GM12875 (cell line): ENCODE data around the gene SLC25A22.

Experiments used
- H3K4me3 ChIP-seq: one replicate; pipeline ENCODE4 v1.5.1; 2011; ENCODE audit warnings: low read depth, low read length, control low read depth
- TF ChIP-seq, protein P1 (sequence below): IDR thresholded peaks from 2 replicates; pipeline ENCODE4 v1.5.1; 2011; ENCODE audit warnings: low read depth, mild to moderate bottlenecking, control low read depth, inconsistent platforms, low read length, moderate library complexity, borderline replicate concordance; ENCODE audit not compliant: insufficient read depth

SLC25A22 gene

DNA sequence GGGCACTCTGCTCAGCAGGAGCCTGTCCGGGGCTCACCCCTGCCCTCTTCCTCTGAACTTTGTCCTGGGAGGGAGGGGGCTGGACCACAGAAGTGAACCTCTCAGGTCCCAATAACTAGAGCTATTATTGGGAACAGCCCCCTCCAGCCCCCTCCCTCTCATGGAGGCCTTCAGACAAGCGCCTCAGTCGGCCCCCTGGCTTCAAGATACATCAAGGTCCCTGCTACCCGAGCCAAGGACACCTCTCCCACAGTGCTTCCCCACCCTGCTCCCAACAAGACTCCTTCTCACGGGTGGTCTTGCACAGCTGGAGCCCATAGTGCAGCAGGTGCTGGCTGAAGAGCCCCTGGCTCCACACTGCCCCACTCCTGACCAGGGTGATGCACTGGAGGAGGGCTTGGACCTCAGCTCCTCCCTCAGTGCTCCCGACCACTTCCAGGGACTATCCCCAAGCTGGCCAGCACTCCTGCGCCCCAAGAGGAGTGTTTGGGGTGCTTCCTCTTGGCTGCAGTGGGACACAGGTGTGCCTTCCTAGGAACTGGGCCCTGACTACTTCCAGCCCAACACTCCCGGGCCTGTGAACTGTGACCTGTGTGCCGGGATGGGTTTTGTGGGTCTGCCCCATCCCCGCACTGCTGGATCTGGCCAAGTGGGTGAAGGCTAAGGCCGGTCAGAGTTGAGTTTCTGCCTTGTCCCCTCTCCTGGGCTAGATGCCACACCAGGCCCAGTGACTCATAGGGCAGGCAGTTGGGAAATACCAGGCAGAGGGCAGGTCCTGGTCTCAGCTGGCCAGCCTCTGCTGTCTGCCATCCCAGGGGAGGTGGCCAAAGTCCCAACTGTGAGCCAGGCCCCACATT, 22.8 kb upstream of the SLC25A22 start:
- peak overlapping the region; percentile 83 for H3K4me3 ChIP-seq
- TF ChIP-seq, protein P1, sequence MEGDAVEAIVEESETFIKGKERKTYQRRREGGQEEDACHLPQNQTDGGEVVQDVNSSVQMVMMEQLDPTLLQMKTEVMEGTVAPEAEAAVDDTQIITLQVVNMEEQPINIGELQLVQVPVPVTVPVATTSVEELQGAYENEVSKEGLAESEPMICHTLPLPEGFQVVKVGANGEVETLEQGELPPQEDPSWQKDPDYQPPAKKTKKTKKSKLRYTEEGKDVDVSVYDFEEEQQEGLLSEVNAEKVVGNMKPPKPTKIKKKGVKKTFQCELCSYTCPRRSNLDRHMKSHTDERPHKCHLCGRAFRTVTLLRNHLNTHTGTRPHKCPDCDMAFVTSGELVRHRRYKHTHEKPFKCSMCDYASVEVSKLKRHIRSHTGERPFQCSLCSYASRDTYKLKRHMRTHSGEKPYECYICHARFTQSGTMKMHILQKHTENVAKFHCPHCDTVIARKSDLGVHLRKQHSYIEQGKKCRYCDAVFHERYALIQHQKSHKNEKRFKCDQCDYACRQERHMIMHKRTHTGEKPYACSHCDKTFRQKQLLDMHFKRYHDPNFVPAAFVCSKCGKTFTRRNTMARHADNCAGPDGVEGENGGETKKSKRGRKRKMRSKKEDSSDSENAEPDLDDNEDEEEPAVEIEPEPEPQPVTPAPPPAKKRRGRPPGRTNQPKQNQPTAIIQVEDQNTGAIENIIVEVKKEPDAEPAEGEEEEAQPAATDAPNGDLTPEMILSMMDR: no peak

DNA sequence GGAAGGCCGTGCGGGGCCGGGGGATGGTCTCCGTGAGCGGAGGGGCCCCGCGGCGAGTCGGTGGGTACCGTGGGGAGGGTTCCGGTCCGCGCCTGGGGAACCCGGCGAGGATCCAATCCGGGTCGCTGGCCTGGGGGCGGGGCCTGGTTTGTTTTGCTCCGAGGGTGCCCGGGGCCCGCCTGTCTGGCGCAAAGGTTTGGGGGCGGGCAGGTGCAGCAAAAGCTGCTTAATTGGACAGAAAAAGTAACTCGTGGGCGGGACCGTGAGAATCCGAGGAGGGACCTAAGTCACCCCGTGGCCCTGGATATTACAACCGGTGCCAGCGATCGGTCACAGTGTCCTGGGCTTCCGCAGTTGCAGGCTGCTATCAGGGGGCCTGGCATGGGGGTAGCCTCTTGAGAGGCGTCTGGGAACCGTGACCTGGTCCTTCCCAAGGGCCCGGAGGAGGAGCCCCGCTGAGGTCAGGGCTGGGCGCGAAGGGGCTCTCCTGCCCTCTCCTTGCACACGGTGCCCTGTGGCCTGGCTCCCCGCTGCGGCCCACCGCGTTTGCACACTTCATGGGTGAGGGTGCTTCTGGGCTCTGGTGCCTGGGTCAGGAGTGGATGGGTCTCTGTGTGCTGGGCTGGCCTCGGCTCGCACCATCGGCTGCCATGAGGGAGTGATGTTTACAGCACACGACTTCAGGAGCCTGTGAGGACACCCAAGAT, 22.0 kb upstream of the SLC25A22 start:
- peak overlapping the region; percentile 83 for H3K4me3 ChIP-seq
- TF ChIP-seq, protein P1: no peak

DNA sequence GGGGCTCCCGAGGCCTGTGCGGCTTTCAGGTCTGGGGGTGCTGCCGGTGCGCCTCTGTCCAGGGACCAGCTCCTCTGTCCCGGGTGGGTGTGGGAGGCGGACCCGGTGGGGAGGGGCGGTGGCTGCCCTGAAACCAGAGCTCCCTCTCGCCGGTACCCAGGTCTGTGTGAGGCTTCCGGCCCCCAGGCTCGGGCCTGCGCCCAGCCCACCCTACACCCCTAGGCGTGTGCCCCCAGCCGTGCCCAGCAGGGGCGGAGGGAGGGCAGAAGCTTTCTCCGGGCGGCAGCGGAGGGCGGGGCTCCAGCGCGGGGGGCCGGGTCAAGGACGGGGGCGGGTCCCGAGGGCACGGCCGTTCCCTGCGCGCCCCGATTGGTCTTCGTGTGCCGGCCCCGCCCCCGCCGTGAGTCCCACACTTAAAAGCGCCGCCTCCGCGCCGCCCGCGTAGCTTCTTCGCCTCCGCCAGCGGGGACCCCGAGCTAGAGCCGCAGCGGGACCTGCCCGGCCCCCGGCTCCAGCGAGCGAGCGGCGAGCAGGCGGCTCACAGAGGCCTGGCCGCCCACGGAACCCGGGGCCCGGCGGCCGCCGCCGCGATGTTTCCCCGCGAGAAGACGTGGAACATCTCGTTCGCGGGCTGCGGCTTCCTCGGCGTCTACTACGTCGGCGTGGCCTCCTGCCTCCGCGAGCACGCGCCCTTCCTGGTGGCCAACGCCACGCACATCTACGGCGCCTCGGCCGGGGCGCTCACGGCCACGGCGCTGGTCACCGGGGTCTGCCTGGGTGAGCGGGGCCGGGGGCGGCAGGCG, 21.2 kb upstream of the SLC25A22 start:
- TF ChIP-seq, protein P1: 0 out of 2 replicates have a peak, but pooled peaks have one; percentile 17

DNA sequence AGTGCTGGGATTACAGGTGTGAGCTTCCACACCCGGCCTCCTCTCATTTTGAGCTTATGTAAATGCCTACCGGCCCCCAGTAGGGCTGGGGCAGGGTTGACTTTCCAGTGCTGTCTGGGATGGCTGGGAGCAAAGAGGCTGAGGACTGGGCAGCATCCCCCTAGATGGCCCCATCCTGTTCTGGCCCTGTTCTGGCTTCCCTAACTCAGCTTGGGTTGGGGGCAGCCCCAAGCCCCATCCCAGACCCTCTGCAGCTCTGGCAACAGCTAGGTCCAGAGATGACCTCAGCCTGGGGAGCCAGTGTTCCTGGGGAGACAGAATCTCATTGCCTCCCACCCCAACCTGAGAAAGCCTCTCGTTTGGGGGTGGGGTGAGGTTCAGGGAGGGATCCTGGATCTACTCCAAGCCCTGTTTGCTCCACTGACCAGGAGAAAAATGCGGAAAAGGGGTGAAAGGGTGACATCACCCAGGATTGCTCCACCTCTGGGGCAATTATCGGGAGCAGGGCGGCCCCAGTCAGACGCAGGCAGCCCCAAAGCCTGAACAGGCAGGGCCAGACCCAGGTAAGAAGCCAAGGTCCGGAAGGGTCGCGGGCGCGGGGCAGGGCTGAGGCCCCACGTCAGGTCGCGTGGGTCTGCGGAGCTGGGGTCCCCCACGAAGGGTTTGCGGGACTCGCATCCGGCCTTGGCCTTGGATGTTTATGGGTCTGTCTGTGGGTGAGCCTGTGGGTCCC, 20.5 kb upstream of the SLC25A22 start, which contains the start of gene PNPLA2:
PNPLA2 (plus strand) TSS at position 519 of the 733 bp plus-strand sequence. CDS start 805 bp downstream, outside the sequence.
- TF ChIP-seq, protein P1: no peak

More for the DNA sequence above, 21.2 kb upstream of the SLC25A22 start:
- peak overlapping the region; percentile 83 for H3K4me3 ChIP-seq

DNA sequence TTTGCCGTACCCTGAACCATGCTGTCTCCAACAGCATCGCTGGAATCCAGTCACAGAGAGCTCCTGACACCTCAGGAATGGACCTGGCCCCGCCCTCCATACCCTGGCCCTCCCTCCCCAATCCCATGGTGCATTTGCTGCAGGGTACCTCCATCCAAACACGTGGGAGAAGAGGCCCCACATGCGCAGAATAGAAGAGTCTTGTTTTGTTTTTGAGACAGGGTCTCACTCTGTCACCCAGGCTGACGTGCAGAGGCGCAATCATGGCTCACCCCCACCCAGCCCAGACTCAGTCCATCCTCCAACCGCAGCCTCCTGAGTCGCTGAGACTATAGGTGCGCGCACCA, 18.3 kb upstream of the SLC25A22 start:
- no peak overlapping the region for H3K4me3 ChIP-seq
- TF ChIP-seq, protein P1: no peak

More for the DNA sequence above, 20.5 kb upstream of the SLC25A22 start, which contains the start of gene PNPLA2:
- peak within 1 kb of the TSS; percentile 83 for H3K4me3 ChIP-seq
